ENCODE results near the gene TMEM156. TPM values are rescaled to one million over a fixed set of nuclear protein-coding genes. Genes with fewer than 3 reads are reported as not detected.
"Not testable (repeated sequence)": the region's sequence is repeated elsewhere in the genome, so short reads cannot be mapped to it uniquely, and the experiment has no call there.

The TMEM156 gene
- total and polyA plus RNA-seq, 12 donors: 0.10 to 1.1 (median 0.13) TPM; not detected in 7

DNA sequence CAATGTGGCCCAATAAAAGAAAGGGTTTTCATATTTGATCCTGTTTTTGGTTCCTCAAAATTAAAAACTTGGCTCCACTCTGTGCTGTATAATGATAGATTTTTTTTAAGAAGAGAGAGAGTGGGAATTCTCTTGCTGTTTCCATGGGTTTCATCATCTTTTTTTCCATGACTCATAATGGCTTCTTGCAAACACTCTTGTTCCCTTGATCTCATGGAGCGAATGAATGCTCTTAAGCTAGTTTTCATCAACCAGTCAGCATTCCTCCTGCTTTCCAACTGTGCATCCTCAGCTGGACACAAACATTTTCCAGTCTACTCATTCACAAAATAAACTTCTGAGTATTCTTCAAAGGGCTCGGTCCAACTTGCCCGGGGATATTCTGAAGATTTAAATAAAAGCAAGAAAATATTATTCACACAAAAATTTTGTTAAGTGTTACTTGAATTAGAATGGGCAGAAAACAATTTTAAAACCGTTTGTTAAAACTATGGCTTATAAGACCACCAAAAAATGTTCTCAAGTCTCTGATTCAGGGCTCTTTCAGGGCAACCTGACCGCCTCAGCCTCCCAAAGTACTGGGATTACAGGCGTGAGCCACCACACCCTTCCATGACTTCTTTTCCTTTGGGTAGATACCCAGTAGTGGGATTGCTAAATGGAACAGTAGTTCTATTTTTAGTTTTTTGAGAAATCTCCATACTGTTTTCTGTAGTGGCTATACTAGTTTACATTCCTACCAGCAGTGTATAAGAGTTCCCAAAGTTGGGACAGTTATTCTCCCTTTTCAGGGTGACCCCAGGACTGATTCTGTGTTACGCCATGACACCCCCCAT, 64.7 kb downstream of the TMEM156 start:
- Histone ChIP-seq H3K9me3 (no peaks in the 10 kb centered on the region), H3K27me3 (no peaks in the 10 kb centered on the region), H3K36me3 (no peaks in the 10 kb centered on the region), H3K4me3 (no peak overlapping the region), H3K4me1 (no peaks in the 10 kb centered on the region), H3K27ac (peak overlapping the region in 3 of 10 donors; percentile 15 to 53 (median 48))
- ATAC-seq (peak in 5 of 8 donors; percentile 38 to 87 (median 65)), DNase-seq (no peak)
- intact Hi-C loops (cut with DNase I): no loop called here
- TF ChIP-seq, protein P1, sequence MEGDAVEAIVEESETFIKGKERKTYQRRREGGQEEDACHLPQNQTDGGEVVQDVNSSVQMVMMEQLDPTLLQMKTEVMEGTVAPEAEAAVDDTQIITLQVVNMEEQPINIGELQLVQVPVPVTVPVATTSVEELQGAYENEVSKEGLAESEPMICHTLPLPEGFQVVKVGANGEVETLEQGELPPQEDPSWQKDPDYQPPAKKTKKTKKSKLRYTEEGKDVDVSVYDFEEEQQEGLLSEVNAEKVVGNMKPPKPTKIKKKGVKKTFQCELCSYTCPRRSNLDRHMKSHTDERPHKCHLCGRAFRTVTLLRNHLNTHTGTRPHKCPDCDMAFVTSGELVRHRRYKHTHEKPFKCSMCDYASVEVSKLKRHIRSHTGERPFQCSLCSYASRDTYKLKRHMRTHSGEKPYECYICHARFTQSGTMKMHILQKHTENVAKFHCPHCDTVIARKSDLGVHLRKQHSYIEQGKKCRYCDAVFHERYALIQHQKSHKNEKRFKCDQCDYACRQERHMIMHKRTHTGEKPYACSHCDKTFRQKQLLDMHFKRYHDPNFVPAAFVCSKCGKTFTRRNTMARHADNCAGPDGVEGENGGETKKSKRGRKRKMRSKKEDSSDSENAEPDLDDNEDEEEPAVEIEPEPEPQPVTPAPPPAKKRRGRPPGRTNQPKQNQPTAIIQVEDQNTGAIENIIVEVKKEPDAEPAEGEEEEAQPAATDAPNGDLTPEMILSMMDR (IDR thresholded peaks at IDR 0.05): no peak
- 82 to 85% methylated on average over 7 of the region's 7 CpGs for WGBS, 2 donors

- Histone ChIP-seq H3K27ac (no peak overlapping the region), H3K9me3 (no peaks in the 10 kb centered on the region), H3K4me3 (no peak overlapping the region), H3K4me1 (no peaks in the 10 kb centered on the region), H3K36me3 (no peaks in the 10 kb centered on the region), H3K27me3 (no peaks in the 10 kb centered on the region)
- WGBS, 2 donors: 83 to 88% methylated on average over 3 of the region's 3 CpGs
- intact Hi-C loops (cut with DNase I): no loop called here
- ATAC-seq (no peak), DNase-seq (no peak)
- TF ChIP-seq, protein P1 (IDR thresholded peaks at IDR 0.05): no peak
These were observed 66.3 kb downstream of the TMEM156 start for GRCh38 chr4:38965866-38966265.

DNA sequence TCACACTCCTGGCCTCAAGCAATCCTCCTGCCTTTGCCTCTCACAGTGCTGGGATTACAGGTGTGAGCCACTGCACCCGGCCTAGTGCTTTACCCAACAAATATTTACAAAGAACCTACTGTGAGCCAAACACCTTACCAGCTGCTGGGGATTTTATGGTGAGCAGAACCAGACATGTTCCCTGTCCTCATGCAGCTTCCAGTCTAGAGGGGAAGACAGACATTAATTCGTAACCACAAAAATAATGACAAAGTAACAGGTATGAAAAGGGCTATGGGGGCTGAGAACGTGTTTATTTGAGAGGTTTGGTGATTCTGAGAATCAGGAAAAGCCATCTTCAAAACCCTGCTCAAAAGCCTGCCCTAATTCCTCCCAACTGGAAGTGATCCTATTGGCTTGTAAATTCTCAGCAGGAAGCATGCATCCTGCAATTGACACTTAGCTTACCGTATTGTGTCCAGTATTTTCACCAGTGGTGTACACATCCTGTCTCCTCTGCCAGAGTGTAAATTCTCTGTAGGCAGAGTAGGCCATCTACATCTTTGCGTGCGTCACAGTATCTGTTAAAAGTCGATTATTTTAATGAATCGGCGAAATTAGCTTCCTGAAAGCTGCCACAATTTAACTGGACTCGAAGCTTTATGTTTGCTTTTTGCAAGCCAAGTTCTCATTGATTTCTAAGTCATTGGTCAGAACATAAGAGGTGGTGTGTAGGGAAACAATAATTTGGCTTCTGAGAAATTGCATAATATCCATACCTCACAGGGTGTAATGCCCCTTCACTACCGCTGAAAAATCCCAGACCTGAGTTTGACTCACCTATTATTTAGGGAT, 67.0 kb downstream of the TMEM156 start:
- H3K9me3 ChIP-seq: no peaks in the 10 kb centered on the region
- no peak overlapping the region for H3K27ac ChIP-seq
- no peak overlapping the region for H3K4me3 ChIP-seq
- DNase-seq (no peak), ATAC-seq (no peak)
- TF ChIP-seq, protein P1 (IDR thresholded peaks at IDR 0.05): no peak
- 85 to 88% methylated on average over 11 of the region's 11 CpGs for WGBS, 2 donors
- no peaks in the 10 kb centered on the region for H3K27me3 ChIP-seq
- intact Hi-C loops (cut with DNase I): no loop called here
- H3K4me1 ChIP-seq: no peaks in the 10 kb centered on the region
- no peaks in the 10 kb centered on the region for H3K36me3 ChIP-seq

GRCh38 chr4:38959248-38959647, 73.0 kb downstream of the TMEM156 start:
- H3K36me3 ChIP-seq; DNase-seq; H3K27me3 ChIP-seq; H3K4me1 ChIP-seq; intact Hi-C loops (cut with DNase I); H3K9me3 ChIP-seq; H3K27ac ChIP-seq; H3K4me3 ChIP-seq; ATAC-seq: not testable (repeated sequence)
- WGBS, 2 donors: 93% methylated on average over 5 of the region's 5 CpGs
